Neural progenitor cell (in vitro differentiated cells): ENCODE measurements around the gene CALCR.

ENCODE experiments used
- EZH2phosphoT487 ChIP-seq: fragments of 200-600 bp; sonication (generic); IDR thresholded peaks from 2 replicates; pipeline ENCODE4 v1.6.1; 2017; ENCODE audit warnings: antibody characterized with exemption
- TF ChIP-seq, protein P1 (sequence below): fragments of 200-600 bp; sonication (generic); IDR thresholded peaks from 2 replicates; pipeline ENCODE4 v1.5.1; 2017; ENCODE audit warnings: antibody characterized with exemption, mild to moderate bottlenecking

DNA sequence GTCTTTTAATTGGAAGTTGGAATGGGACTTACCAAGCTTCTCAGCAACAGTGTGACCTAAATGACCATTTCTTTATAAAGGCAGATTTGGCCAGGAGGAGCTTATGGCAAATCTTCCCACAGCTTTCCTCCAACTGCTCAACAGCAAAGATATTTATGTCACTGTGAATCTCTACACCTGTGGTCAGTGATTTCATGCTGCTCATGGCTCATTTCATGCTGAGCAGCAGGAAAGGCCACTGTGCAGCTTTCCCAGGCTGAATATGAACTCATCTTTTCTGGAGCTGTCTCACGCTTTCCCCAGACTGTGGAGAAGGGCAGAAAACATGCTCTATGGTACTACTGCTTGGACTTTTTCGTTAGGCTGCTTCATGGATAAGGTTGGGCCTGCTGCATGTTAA, 29.8 kb downstream of the CALCR start:
- TF ChIP-seq, protein P1, sequence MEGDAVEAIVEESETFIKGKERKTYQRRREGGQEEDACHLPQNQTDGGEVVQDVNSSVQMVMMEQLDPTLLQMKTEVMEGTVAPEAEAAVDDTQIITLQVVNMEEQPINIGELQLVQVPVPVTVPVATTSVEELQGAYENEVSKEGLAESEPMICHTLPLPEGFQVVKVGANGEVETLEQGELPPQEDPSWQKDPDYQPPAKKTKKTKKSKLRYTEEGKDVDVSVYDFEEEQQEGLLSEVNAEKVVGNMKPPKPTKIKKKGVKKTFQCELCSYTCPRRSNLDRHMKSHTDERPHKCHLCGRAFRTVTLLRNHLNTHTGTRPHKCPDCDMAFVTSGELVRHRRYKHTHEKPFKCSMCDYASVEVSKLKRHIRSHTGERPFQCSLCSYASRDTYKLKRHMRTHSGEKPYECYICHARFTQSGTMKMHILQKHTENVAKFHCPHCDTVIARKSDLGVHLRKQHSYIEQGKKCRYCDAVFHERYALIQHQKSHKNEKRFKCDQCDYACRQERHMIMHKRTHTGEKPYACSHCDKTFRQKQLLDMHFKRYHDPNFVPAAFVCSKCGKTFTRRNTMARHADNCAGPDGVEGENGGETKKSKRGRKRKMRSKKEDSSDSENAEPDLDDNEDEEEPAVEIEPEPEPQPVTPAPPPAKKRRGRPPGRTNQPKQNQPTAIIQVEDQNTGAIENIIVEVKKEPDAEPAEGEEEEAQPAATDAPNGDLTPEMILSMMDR = no peak
- no peak for TF ChIP-seq EZH2phosphoT487
